Mesenchymal stem cell (in vitro differentiated cells and primary cell): ENCODE data around the gene AKT2.

Source experiments
- DNase-seq: peaks from one replicate; pipeline ENCODE4 v3.0.0-alpha.2; 2013
- H2AFZ ChIP-seq: one replicate; pipeline ENCODE4 v1.6.1; 2013; ENCODE audit warnings: low read depth, mild to moderate bottlenecking, control low read depth, inconsistent platforms, low read length, moderate library complexity
- H2AK5ac ChIP-seq: 2 replicates; pipeline ENCODE4 v1.6.1; 2013; ENCODE audit warnings: low read length, moderate library complexity, mild to moderate bottlenecking, inconsistent platforms; ENCODE audit not compliant: severe bottlenecking
- H2BK120ac ChIP-seq: one replicate; pipeline ENCODE4 v1.6.1; 2013; ENCODE audit warnings: low read depth, mild to moderate bottlenecking, inconsistent platforms, low read length, moderate library complexity
- H2BK12ac ChIP-seq, 2 experiments: one replicate each; pipeline ENCODE4 v1.6.1; 2013; ENCODE audit warnings: inconsistent platforms in 2 of 2, low read length in 2 of 2, mild to moderate bottlenecking in 2 of 2, moderate library complexity in 2 of 2, control low read depth in 1 of 2
- H2BK15ac ChIP-seq: one replicate; pipeline ENCODE4 v1.6.1; 2013; ENCODE audit warnings: mild to moderate bottlenecking, low read depth, inconsistent platforms; ENCODE audit not compliant: poor library complexity, severe bottlenecking
- H2BK5ac ChIP-seq: 2 replicates; pipeline ENCODE4 v1.6.1; 2013; ENCODE audit warnings: low read depth, mild to moderate bottlenecking, low read length, control low read depth, inconsistent platforms; ENCODE audit not compliant: poor library complexity, severe bottlenecking
- H3K14ac ChIP-seq, 2 experiments: one replicate each; pipeline ENCODE4 v1.6.1; 2013; ENCODE audit warnings: inconsistent platforms in 2 of 2, low read length in 2 of 2, control low read depth in 1 of 2, mild to moderate bottlenecking in 1 of 2, moderate library complexity in 1 of 2
- H3K18ac ChIP-seq, 2 experiments: one replicate each; pipeline ENCODE4 v1.6.1; 2013; ENCODE audit warnings: inconsistent platforms in 2 of 2, low read length in 2 of 2, control low read depth in 1 of 2, low read depth in 1 of 2, mild to moderate bottlenecking in 1 of 2
- H3K23ac ChIP-seq, 2 experiments: one replicate each; pipeline ENCODE4 v1.6.1; 2013; ENCODE audit warnings: inconsistent platforms in 2 of 2, low read length in 2 of 2, mild to moderate bottlenecking in 2 of 2, moderate library complexity in 2 of 2, control low read depth in 1 of 2
- H3K27ac ChIP-seq: 2 replicates; pipeline ENCODE4 v1.5.1; 2013; ENCODE audit warnings: mild to moderate bottlenecking, moderate library complexity, low read length, control low read depth, inconsistent platforms; ENCODE audit not compliant: poor library complexity, severe bottlenecking
- H3K27me3 ChIP-seq, 2 experiments: 2 replicates each; pipeline versions ENCODE4 v1.6.1 to v1.7.0; 2013; ENCODE audit warnings: low read length in 2 of 2, mild to moderate bottlenecking in 2 of 2, moderate library complexity in 2 of 2, control low read depth in 1 of 2, inconsistent platforms in 1 of 2; ENCODE audit not compliant: control insufficient read depth in 1 of 2, insufficient read depth in 1 of 2
- H3K36me3 ChIP-seq, 2 experiments: 2 replicates each; pipeline versions ENCODE4 v1.6.1 to v1.7.0; 2013; ENCODE audit warnings: low read length in 2 of 2, control low read depth in 1 of 2, inconsistent platforms in 1 of 2, low read depth in 1 of 2, mild to moderate bottlenecking in 1 of 2; ENCODE audit not compliant: insufficient read depth in 2 of 2, control insufficient read depth in 1 of 2
- H3K4ac ChIP-seq, 2 experiments: one replicate each; pipeline ENCODE4 v1.6.1; 2013; ENCODE audit warnings: inconsistent platforms in 2 of 2, low read length in 2 of 2, mild to moderate bottlenecking in 2 of 2, moderate library complexity in 2 of 2, control low read depth in 1 of 2, low read depth in 1 of 2
- H3K4me1 ChIP-seq: 2 replicates; pipeline ENCODE4 v1.6.1; 2013; ENCODE audit warnings: low read depth, low read length, control low read depth; ENCODE audit not compliant: control insufficient read depth, insufficient read depth
- H3K4me2 ChIP-seq: 2 replicates; pipeline ENCODE4 v1.6.1; 2013; ENCODE audit warnings: low read length, mild to moderate bottlenecking, inconsistent platforms; ENCODE audit not compliant: poor library complexity, severe bottlenecking
- H3K4me3 ChIP-seq, 2 experiments: 2 replicates each; pipeline versions ENCODE4 v1.5.1 to v1.7.0; 2013; ENCODE audit warnings: low read length in 2 of 2, mild to moderate bottlenecking in 2 of 2, control low read depth in 1 of 2, low read depth in 1 of 2; ENCODE audit not compliant: insufficient read depth in 1 of 2
- H3K79me1 ChIP-seq: replicated peaks from 2 replicates; pipeline ENCODE4 v1.6.1; 2013; ENCODE audit warnings: mild to moderate bottlenecking, control low read depth, low read length, inconsistent platforms; ENCODE audit not compliant: poor library complexity, severe bottlenecking
- H3K9ac ChIP-seq: 2 replicates; pipeline ENCODE4 v1.7.0; 2013; ENCODE audit warnings: mild to moderate bottlenecking, low read length, moderate library complexity
- H3K9me3 ChIP-seq: 2 replicates; pipeline ENCODE4 v1.7.0; 2013; ENCODE audit warnings: mild to moderate bottlenecking, low read length; ENCODE audit not compliant: control insufficient read depth
- H4K8ac ChIP-seq: one replicate; pipeline ENCODE4 v1.6.1; 2013; ENCODE audit warnings: inconsistent platforms, mild to moderate bottlenecking, low read length, moderate library complexity
- H4K91ac ChIP-seq: one replicate; pipeline ENCODE4 v1.6.1; 2013; ENCODE audit warnings: mild to moderate bottlenecking, low read length, inconsistent platforms
- WGBS: methylation state at CpG from one replicate; pipeline ENCODE4 v1.1.7; 2013; ENCODE audit warnings: mixed read lengths; 5-methylcytosine and 5-hydroxymethylcytosine counted together

Gene AKT2

GRCh38 chr19:40247735-40248262 lies 37.3 kb downstream of the AKT2 start:
- 97% methylated on average over 12 of the region's 12 CpGs for WGBS
- no peak overlapping the region for H2AK5ac ChIP-seq
- no peaks in the 10 kb centered on the region for H3K9me3 ChIP-seq
- H3K4me3 ChIP-seq = no peak overlapping the region
- H2BK12ac ChIP-seq = no peak overlapping the region
- no peak overlapping the region for H3K27ac ChIP-seq
- no peak overlapping the region for H3K18ac ChIP-seq
- peaks cover 42 to 47% of the 10 kb centered on the region in 2 experiments for H3K36me3 ChIP-seq
- no peak overlapping the region for H3K4ac ChIP-seq
- no peak overlapping the region for H3K9ac ChIP-seq
- H3K4me1 ChIP-seq = peaks cover 25% of the 10 kb centered on the region
- H3K14ac ChIP-seq = peak overlapping the region in 1 of 2 experiments; percentile 62
- H4K8ac ChIP-seq = no peak overlapping the region
- H2BK15ac ChIP-seq = no peak overlapping the region
- no peak overlapping the region for H3K4me2 ChIP-seq
- H4K91ac ChIP-seq = no peak overlapping the region
- H2BK5ac ChIP-seq = no peak overlapping the region
- no peak overlapping the region for H2AFZ ChIP-seq
- no peaks in the 10 kb centered on the region for H3K27me3 ChIP-seq
- peaks cover 49% of the 10 kb centered on the region for H3K79me1 ChIP-seq
- no peak overlapping the region for H3K23ac ChIP-seq
- DNase-seq = no peak
- H2BK120ac ChIP-seq = no peak overlapping the region

GRCh38 chr19:40247178-40247577 lies 38.0 kb downstream of the AKT2 start:
- no peak overlapping the region for H3K9ac ChIP-seq
- H2BK120ac ChIP-seq = no peak overlapping the region
- H3K4me3 ChIP-seq = no peak overlapping the region
- no peak for DNase-seq
- H3K23ac ChIP-seq = no peak overlapping the region
- peaks cover 45 to 47% of the 10 kb centered on the region in 2 experiments for H3K36me3 ChIP-seq
- peaks cover 21% of the 10 kb centered on the region for H3K4me1 ChIP-seq
- H3K9me3 ChIP-seq = no peaks in the 10 kb centered on the region
- no peak overlapping the region for H3K4ac ChIP-seq
- H3K27ac ChIP-seq = no peak overlapping the region
- peaks cover 54% of the 10 kb centered on the region for H3K79me1 ChIP-seq
- H2BK5ac ChIP-seq = no peak overlapping the region
- H3K4me2 ChIP-seq = no peak overlapping the region
- no peaks in the 10 kb centered on the region for H3K27me3 ChIP-seq
- H4K91ac ChIP-seq = no peak overlapping the region
- WGBS = 86% methylated on average over 6 of the region's 6 CpGs
- H2BK12ac ChIP-seq = no peak overlapping the region
- H2BK15ac ChIP-seq = no peak overlapping the region
- no peak overlapping the region for H3K18ac ChIP-seq
- H2AFZ ChIP-seq = no peak overlapping the region
- H3K14ac ChIP-seq = no peak overlapping the region
- no peak overlapping the region for H4K8ac ChIP-seq
- H2AK5ac ChIP-seq = no peak overlapping the region

GRCh38 chr19:40246292-40247073 lies 38.7 kb downstream of the AKT2 start:
- WGBS = 96% methylated on average over 13 of the region's 16 CpGs
- H3K27me3 ChIP-seq = no peaks in the 10 kb centered on the region
- peaks cover 40 to 50% of the 10 kb centered on the region in 2 experiments for H3K36me3 ChIP-seq
- H4K8ac ChIP-seq = no peak overlapping the region
- no peak overlapping the region for H3K14ac ChIP-seq
- no peak overlapping the region for H3K4me2 ChIP-seq
- H3K27ac ChIP-seq = no peak overlapping the region
- H3K4me1 ChIP-seq = peaks cover 18% of the 10 kb centered on the region
- no peak overlapping the region for H3K18ac ChIP-seq
- H2BK15ac ChIP-seq = no peak overlapping the region
- H3K4me3 ChIP-seq = no peak overlapping the region
- H3K9ac ChIP-seq = no peak overlapping the region
- no peak overlapping the region for H2BK5ac ChIP-seq
- no peak overlapping the region for H4K91ac ChIP-seq
- no peak overlapping the region for H2BK12ac ChIP-seq
- no peak for DNase-seq
- H3K9me3 ChIP-seq = no peaks in the 10 kb centered on the region
- H3K79me1 ChIP-seq = peaks cover 55% of the 10 kb centered on the region
- no peak overlapping the region for H2AFZ ChIP-seq
- H3K23ac ChIP-seq = no peak overlapping the region
- no peak overlapping the region for H2AK5ac ChIP-seq
- no peak overlapping the region for H3K4ac ChIP-seq
- no peak overlapping the region for H2BK120ac ChIP-seq

- Histone ChIP-seq H2AK5ac (no peak overlapping the region), H3K27ac (no peak overlapping the region), H3K36me3 (peaks cover 40 to 54% of the 10 kb centered on the region in 2 experiments), H3K4me2 (no peak overlapping the region), H3K4me3 (no peak overlapping the region), H3K27me3 (no peaks in the 10 kb centered on the region), H3K18ac (no peak overlapping the region), H2BK5ac (no peak overlapping the region), H3K14ac (no peak overlapping the region), H3K79me1 (peaks cover 55% of the 10 kb centered on the region), H3K9ac (no peak overlapping the region), H2BK120ac (no peak overlapping the region), H3K4me1 (peaks cover 18% of the 10 kb centered on the region), H3K4ac (no peak overlapping the region), H2BK12ac (no peak overlapping the region), H3K9me3 (no peaks in the 10 kb centered on the region), H2AFZ (no peak overlapping the region), H4K8ac (no peak overlapping the region), H2BK15ac (no peak overlapping the region), H4K91ac (no peak overlapping the region), H3K23ac (no peak overlapping the region)
- no peak for DNase-seq
- 97% methylated on average over 8 of the region's 9 CpGs for WGBS
These were observed 39.5 kb downstream of the AKT2 start for GRCh38 chr19:40245506-40246128.
